ENCODE measurements around the gene ZMYND11.

DNA sequence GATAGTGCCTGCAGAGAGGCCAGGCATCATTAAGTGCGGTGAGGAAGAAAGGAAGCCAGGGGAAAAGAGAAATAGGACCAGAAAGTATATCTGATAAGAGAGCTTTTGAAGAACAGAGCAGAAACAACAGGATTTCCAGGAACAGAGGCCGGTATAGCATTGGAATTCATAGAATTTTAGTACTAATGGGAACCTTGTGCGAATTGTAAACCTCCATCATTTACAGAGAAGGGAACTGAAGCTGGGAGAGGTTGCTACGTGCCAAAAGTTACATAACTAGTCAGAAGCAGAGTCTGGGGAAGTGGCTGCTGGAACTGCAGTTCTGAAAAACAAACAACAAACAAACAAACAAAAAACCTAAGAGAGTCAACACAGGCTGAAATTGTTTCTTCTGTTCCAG, 5.4 kb upstream of the ZMYND11 start:
- TF ChIP-seq, protein P1, sequence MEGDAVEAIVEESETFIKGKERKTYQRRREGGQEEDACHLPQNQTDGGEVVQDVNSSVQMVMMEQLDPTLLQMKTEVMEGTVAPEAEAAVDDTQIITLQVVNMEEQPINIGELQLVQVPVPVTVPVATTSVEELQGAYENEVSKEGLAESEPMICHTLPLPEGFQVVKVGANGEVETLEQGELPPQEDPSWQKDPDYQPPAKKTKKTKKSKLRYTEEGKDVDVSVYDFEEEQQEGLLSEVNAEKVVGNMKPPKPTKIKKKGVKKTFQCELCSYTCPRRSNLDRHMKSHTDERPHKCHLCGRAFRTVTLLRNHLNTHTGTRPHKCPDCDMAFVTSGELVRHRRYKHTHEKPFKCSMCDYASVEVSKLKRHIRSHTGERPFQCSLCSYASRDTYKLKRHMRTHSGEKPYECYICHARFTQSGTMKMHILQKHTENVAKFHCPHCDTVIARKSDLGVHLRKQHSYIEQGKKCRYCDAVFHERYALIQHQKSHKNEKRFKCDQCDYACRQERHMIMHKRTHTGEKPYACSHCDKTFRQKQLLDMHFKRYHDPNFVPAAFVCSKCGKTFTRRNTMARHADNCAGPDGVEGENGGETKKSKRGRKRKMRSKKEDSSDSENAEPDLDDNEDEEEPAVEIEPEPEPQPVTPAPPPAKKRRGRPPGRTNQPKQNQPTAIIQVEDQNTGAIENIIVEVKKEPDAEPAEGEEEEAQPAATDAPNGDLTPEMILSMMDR (IDR thresholded peaks at IDR 0.05): no peak
- TF ChIP-seq HOXA7 (CRISPR knock-in tag; IDR thresholded peaks at IDR 0.05): no peak
- TF ChIP-seq POLR2AphosphoS2 (conservative IDR thresholded peaks at IDR 0.05; ENCODE audit: low read length): no peak

Data from A549 (cell line).